Adrenal gland (tissue), 5 donors: Measurements from ENCODE around the gene SMPD3.

Experiments
- POLR2A ChIP-seq, 2 donors: fragments of 450-650 bp; IDR thresholded peaks; one replicate each; pipeline ENCODE4 v1.6.1; 2017; ENCODE audit warnings: antibody characterized with exemption in 2 of 2, mild to moderate bottlenecking in 2 of 2, moderate library complexity in 1 of 2
- TF ChIP-seq, protein P1 (sequence below), 6 experiments: fragments of 450-650 bp in 4 of 6; fragments of 200-600 bp in 2 of 6; sonication (generic) in 1 of 6; IDR thresholded peaks; 1 replicate in 5 of 6; 2 replicates in 1 of 6; pipeline versions ENCODE4 v1.5.1 to v1.8.0; 2016 to 2021; ENCODE audit warnings: antibody characterized with exemption in 6 of 6, mild to moderate bottlenecking in 2 of 6, moderate library complexity in 1 of 6
- donor health status: DM: no; HTN: no; CAD: no.

DNA sequence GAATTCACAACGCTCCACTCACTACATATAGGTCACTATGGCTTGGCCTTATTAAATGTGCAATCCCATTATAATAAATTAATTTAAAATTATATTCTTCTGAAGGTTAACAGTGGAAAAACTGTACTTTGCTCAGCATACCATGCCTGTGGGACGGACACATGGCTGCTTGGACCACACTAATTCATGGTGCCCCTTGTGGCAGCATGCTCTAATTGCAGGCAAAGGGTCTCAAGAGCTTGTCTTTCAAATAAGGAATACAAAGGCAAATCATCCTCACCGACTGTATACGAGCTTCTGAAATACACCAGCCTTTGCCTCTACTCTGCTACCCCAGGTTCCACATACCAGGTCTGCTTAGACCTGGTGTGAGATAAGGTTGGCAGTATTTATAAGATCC is 11.7 kb downstream of the SMPD3 start:
- no peak for TF ChIP-seq POLR2A (IDR thresholded peaks at IDR 0.05)
- TF ChIP-seq, protein P1, sequence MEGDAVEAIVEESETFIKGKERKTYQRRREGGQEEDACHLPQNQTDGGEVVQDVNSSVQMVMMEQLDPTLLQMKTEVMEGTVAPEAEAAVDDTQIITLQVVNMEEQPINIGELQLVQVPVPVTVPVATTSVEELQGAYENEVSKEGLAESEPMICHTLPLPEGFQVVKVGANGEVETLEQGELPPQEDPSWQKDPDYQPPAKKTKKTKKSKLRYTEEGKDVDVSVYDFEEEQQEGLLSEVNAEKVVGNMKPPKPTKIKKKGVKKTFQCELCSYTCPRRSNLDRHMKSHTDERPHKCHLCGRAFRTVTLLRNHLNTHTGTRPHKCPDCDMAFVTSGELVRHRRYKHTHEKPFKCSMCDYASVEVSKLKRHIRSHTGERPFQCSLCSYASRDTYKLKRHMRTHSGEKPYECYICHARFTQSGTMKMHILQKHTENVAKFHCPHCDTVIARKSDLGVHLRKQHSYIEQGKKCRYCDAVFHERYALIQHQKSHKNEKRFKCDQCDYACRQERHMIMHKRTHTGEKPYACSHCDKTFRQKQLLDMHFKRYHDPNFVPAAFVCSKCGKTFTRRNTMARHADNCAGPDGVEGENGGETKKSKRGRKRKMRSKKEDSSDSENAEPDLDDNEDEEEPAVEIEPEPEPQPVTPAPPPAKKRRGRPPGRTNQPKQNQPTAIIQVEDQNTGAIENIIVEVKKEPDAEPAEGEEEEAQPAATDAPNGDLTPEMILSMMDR (IDR thresholded peaks at IDR 0.05), result peak in 2 of 6 experiments; percentile 11 to 15
